Measurements from ENCODE around the gene ZNF292. TPM values are rescaled to one million over a fixed set of nuclear protein-coding genes. Genes with fewer than 3 reads are reported as not detected.
"Not testable (repeated sequence)": the region's sequence is repeated elsewhere in the genome, so short reads cannot be mapped to it uniquely, and the experiment has no call there.

The ZNF292 gene
- total RNA-seq: 50.1 and 51.7 TPM in 2 replicates

DNA sequence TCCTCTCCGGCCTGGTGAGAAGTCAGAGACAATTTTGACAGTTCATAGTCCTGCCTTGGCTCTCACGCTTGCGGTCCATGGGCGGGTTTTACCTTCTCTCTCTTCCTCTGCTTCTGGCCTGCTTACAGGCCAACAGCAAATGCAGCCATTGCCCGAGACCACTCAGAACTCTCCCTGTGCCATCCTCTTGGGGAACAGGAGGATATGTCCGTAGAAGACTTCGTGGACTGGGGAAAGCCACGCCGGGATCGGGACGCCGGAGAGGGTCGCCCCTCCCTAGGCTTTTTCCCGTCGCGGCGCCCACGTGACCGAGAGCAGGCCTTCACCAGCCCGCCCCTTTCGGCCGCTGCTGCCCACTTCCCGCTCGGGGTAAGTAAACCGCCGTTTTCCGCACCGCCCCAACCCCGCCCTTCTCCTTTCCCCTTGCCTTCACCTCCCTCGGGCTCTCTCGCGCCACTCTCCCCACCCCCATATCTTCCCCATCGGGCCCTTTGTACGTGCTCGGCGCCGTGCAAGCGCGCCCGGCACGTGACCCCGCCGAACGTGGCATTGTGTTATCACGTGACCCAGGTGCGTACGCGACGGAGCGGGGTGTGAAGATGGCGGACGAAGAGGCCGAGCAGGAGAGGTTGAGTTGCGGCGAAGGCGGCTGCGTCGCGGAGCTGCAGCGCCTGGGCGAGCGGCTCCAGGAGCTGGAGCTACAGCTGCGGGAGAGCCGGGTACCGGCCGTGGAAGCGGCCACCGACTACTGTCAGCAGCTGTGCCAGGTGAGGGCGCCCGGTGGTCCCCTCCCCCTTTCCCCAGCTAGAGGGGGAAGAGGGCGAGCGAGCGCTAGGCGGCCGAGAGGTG is at the start of gene ZNF292:
ZNF292 (plus strand) TSS at position 573 of the 849 bp plus-strand sequence; CDS start at position 600, 27 bp downstream.
- intact Hi-C loops (cut with micrococcal nuclease): loop anchor here (1.0 to 5.0 kb wide), 12 partner anchors 27 to 1926 kb away; partner anchors contain the start of genes AKIRIN2, ORC3, PNRC1 and RNGTT
- peaks cover 7% of the 10 kb centered on the region for H3K36me3 Mint-ChIP-seq (ENCODE audit: low read depth)
- peak within 1 kb of the TSS; percentile 93 for H3K4me3 Mint-ChIP-seq
- peak within 1 kb of the TSS; percentile 98 for H3K27ac Mint-ChIP-seq
- no peaks in the 10 kb centered on the region for H3K9me3 Mint-ChIP-seq
- peak; percentile 97 for DNase-seq (ENCODE audit: low spot score)
- H3K4me1 Mint-ChIP-seq (ENCODE audit: low read depth): peaks cover 50% of the 10 kb centered on the region
- H3K27me3 Mint-ChIP-seq (ENCODE audit: insufficient read depth): no peaks in the 10 kb centered on the region

DNA sequence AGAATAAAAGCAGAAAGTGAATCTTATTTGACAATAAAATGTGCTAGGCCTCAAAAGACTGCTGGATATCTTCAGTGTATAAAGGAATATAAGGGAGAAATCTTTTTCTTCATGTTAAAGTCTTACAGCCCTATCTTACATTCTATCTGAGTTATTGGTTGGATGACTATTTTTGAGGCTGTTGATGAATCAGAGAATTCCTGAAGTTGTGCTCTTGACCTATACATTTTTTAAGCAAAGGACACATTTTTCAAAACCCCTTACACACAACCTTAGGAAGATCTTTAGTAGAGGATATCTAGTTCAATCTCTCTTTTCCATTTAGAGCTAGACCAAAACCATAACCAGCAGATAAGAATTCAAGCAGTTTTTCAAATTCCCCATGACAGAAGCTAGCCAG is 49.5 kb upstream of the ZNF292 start:
- no peaks in the 10 kb centered on the region for H3K4me1 Mint-ChIP-seq (ENCODE audit: low read depth)
- DNase-seq (ENCODE audit: low spot score): no peak
- no peaks in the 10 kb centered on the region for H3K36me3 Mint-ChIP-seq (ENCODE audit: low read depth)
- H3K9me3 Mint-ChIP-seq: no peaks in the 10 kb centered on the region
- H3K27me3 Mint-ChIP-seq (ENCODE audit: insufficient read depth): peaks cover 8% of the 10 kb centered on the region
- no peak overlapping the region for H3K4me3 Mint-ChIP-seq
- intact Hi-C loops (cut with micrococcal nuclease): no loop called here
- no peak overlapping the region for H3K27ac Mint-ChIP-seq

DNA sequence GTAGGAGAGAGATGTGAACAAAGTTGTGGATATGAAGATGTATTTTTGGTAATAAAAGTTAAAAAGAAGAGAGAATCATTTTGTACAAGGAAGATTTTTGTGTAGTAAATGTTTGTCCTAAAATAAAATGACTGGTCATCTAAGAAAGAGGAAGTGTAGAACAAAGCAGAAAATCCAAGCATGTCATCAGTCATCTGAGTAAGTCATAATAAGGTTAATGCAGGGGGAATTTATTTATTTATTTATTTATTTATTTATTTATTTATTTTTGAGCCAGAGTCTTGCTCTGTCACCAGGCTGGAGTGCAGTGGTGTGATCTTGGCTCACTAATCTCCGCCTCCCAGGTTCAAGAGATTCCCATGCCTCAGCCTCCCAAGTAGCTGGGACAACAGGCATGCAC is 44.7 kb upstream of the ZNF292 start:
- DNase-seq (ENCODE audit: low spot score): no peak
- no peak overlapping the region for H3K27ac Mint-ChIP-seq
- no peaks in the 10 kb centered on the region for H3K9me3 Mint-ChIP-seq
- no peak overlapping the region for H3K4me3 Mint-ChIP-seq
- intact Hi-C loops (cut with micrococcal nuclease): no loop called here
- H3K4me1 Mint-ChIP-seq (ENCODE audit: low read depth): no peaks in the 10 kb centered on the region
- H3K27me3 Mint-ChIP-seq (ENCODE audit: insufficient read depth): peaks cover 22% of the 10 kb centered on the region
- H3K36me3 Mint-ChIP-seq (ENCODE audit: low read depth): no peaks in the 10 kb centered on the region

DNA sequence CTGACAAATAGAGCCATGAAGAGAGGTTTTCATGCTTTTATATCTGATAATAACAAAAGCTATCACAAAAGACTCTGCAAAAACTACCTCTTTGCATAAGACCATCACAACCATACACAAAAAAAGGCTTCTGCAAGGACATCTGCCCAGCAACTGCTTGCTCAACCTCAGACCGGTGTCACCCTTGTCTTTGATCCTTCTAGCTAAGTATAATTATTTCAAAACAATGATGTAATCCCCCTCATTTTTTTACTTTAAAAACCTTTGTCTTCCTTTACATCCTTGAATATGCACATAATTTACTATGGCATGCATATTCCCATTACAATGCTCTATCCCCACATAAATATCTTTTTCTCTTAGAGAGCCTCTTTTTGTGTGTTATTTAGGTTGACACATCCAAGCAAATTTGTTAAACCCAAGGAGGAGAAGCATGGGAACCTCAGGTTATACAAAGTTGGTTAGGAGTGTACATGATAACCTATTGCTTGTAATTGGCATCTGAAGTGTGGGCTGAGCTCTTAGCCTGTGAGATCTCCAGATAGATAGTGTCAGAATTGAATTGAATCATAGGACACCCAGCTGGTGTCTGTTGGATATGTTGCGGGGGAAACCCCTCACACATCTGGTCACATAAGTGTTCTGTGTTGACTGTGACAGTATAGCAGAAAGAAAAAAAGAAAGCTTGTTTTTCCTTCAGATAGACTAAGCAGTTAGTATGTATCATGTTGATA is 39.8 kb upstream of the ZNF292 start:
- DNase-seq (ENCODE audit: low spot score): no peak
- H3K27ac Mint-ChIP-seq: no peak overlapping the region
- no peak overlapping the region for H3K4me3 Mint-ChIP-seq
- no peaks in the 10 kb centered on the region for H3K36me3 Mint-ChIP-seq (ENCODE audit: low read depth)
- no peaks in the 10 kb centered on the region for H3K9me3 Mint-ChIP-seq
- no peaks in the 10 kb centered on the region for H3K4me1 Mint-ChIP-seq (ENCODE audit: low read depth)
- peaks cover 15% of the 10 kb centered on the region for H3K27me3 Mint-ChIP-seq (ENCODE audit: insufficient read depth)
- intact Hi-C loops (cut with micrococcal nuclease): no loop called here

DNA sequence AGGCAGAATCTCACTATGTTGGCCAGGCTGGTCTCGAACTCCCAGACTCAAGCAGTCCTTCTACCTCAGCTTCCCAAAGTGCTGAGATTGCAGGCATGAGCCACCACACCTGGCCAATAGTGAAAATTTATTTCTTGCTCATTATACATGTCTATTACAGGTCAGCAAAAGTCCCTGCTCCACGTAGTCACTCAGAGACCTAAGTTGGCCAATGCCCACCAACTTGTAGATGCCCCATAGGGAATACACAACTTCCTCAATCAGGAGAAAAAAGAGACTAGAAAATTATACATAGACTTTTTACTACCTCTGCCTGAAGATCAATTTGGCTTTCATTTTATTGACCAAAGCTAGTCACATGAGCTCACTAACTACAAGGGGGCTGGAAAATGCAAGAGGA is 38.4 kb upstream of the ZNF292 start:
- intact Hi-C loops (cut with micrococcal nuclease): no loop called here
- Mint-ChIP-seq H3K4me3 (no peak overlapping the region), H3K4me1 (ENCODE audit: low read depth) (no peaks in the 10 kb centered on the region), H3K27ac (no peak overlapping the region), H3K36me3 (ENCODE audit: low read depth) (no peaks in the 10 kb centered on the region), H3K27me3 (ENCODE audit: insufficient read depth) (peaks cover 11% of the 10 kb centered on the region), H3K9me3 (no peaks in the 10 kb centered on the region)
- DNase-seq (ENCODE audit: low spot score): no peak

DNA sequence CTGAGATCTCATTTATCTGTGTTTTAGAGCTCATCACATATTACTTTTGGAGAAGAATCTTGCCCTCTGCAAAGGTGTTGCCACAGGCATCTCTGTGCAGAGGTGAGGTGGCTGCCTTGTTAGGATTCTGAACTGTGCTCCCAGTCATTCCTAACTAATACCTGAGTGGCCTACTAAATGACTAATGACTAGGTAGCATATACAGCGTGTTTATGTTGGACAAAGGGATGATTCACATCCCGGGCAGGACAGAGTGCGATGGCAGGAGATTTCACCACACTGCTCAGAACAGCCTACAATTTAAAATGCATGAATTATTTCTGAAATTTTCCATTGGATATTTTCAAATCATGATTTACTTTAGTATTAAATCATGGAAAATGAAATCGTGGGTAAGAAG is 37.3 kb upstream of the ZNF292 start:
- Mint-ChIP-seq H3K27ac (no peak overlapping the region), H3K4me1 (ENCODE audit: low read depth) (no peaks in the 10 kb centered on the region), H3K36me3 (ENCODE audit: low read depth) (no peaks in the 10 kb centered on the region), H3K4me3 (no peak overlapping the region), H3K27me3 (ENCODE audit: insufficient read depth) (peaks cover 9% of the 10 kb centered on the region), H3K9me3 (no peaks in the 10 kb centered on the region)
- no peak for DNase-seq (ENCODE audit: low spot score)
- intact Hi-C loops (cut with micrococcal nuclease): no loop called here

DNA sequence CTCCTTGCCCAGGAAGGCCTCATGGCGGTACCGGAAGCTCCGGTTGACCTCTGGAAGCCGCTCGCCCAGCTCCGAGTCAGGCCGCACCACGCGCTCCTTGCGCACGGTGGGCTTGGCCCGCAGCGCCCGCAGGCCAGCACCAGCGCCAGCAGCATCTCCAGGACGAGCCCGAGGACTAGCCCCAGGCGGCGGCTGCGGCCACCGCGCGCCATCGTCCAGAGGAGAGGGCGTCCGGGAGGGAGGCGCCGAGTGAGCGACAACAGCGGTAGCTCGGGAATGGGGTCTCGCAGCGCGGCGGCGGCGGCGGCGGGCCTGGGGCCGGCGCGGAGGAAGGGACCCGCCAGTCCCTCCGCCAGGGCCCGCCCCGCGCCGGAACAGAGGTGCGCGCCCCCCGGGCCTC is 32.9 kb upstream of the ZNF292 start:
- intact Hi-C loops (cut with micrococcal nuclease): no loop called here
- Mint-ChIP-seq H3K27ac (no peak overlapping the region), H3K36me3 (ENCODE audit: low read depth) (no peaks in the 10 kb centered on the region), H3K4me3 (no peak overlapping the region), H3K4me1 (ENCODE audit: low read depth) (no peaks in the 10 kb centered on the region), H3K9me3 (no peaks in the 10 kb centered on the region), H3K27me3 (ENCODE audit: insufficient read depth) (peaks cover 5% of the 10 kb centered on the region)
- no peak for DNase-seq (ENCODE audit: low spot score)

DNA sequence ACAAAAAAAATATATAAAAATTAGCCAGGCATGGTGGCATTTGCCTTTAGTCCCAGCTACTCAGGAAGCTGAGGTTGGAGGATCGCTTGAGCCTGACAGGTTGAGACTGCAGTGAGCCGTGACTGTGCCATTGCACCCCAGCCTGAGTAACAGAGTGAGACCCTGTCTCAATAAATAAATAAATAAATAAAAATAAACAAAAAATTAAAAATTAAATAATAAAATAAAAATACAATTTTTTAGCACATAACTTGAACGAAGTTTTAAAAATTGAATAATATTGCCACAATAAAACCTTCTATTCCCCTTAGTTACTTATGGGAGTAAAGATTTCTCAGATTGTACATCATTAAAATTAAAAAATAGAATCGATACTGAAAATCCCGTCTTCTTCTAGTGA is 31.3 kb upstream of the ZNF292 start:
- intact Hi-C loops (cut with micrococcal nuclease): no loop called here
- H3K4me3 Mint-ChIP-seq: no peak overlapping the region

DNA sequence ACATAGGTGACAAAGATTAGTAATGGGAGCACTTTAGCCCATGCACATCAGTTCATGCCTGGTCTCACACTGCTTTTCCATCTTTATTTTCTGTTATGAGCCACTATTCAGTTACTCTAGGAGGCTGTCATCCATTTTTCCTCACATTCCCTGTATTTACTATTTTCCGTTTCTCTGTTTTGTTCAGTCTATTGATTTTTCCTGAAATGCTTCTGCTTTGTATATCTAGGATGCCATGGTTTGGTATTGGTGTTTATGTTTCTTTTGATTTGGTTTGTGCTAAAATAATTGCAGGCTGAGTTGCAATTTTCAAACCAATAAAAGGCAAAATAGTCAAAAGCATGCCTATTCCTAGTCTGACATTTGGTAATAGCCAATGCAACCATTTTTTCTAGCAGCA is 28.9 kb upstream of the ZNF292 start:
- H3K4me1 Mint-ChIP-seq (ENCODE audit: low read depth): no peaks in the 10 kb centered on the region
- no peak overlapping the region for H3K27ac Mint-ChIP-seq
- peaks cover 5% of the 10 kb centered on the region for H3K27me3 Mint-ChIP-seq (ENCODE audit: insufficient read depth)
- intact Hi-C loops (cut with micrococcal nuclease): no loop called here
- DNase-seq (ENCODE audit: low spot score): no peak
- no peaks in the 10 kb centered on the region for H3K9me3 Mint-ChIP-seq
- no peaks in the 10 kb centered on the region for H3K36me3 Mint-ChIP-seq (ENCODE audit: low read depth)
- H3K4me3 Mint-ChIP-seq: no peak overlapping the region

More for the DNA sequence above, 31.3 kb upstream of the ZNF292 start:
- Mint-ChIP-seq H3K27me3 (ENCODE audit: insufficient read depth) (peaks cover 5% of the 10 kb centered on the region), H3K9me3 (no peaks in the 10 kb centered on the region), H3K36me3 (ENCODE audit: low read depth) (no peaks in the 10 kb centered on the region), H3K27ac (no peak overlapping the region), H3K4me1 (ENCODE audit: low read depth) (no peaks in the 10 kb centered on the region)
- no peak for DNase-seq (ENCODE audit: low spot score)

DNA sequence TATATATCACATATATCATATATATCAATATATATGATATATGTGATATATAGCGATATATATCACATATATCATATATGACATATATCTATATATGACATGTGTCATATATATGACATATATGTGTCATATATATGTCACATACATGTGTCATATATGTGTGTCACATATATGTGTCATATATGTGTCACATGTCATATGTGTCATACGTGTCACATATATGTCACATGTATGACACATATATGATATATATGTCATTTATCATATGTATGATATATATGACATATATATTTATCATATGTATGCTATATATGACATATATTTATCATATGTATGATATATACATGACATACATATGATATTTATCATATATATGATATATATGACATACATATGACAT is 27.6 kb upstream of the ZNF292 start:
- Mint-ChIP-seq H3K4me3 (no peak overlapping the region), H3K4me1 (ENCODE audit: low read depth) (no peaks in the 10 kb centered on the region), H3K36me3 (ENCODE audit: low read depth) (no peaks in the 10 kb centered on the region), H3K27ac (no peak overlapping the region), H3K27me3 (ENCODE audit: insufficient read depth) (peaks cover 5% of the 10 kb centered on the region), H3K9me3 (no peaks in the 10 kb centered on the region)
- no peak for DNase-seq (ENCODE audit: low spot score)
- intact Hi-C loops (cut with micrococcal nuclease): no loop called here

DNA sequence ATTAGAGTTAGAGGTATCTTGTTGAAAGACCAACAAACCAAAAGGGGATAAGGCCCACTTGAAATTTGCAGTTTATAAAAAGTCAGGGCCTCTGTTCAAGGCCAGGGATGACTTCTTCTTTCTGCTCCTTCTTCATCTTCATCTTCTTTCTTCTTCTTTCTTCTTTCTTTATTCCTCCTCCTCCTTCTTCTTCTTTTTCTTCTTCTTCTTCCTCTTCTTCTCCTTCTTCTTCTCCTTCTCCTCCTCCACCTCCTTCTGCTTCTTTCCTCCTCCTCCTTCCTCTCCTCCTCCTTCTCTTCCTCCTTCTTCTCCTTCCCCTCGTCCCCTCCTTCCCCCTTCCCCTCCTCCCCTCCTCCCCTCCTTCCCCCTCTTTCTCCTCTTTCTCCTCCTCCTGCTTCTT is 18.4 kb upstream of the ZNF292 start:
- Mint-ChIP-seq H3K27me3 (ENCODE audit: insufficient read depth) (peaks cover 34% of the 10 kb centered on the region), H3K9me3 (no peaks in the 10 kb centered on the region)

DNA sequence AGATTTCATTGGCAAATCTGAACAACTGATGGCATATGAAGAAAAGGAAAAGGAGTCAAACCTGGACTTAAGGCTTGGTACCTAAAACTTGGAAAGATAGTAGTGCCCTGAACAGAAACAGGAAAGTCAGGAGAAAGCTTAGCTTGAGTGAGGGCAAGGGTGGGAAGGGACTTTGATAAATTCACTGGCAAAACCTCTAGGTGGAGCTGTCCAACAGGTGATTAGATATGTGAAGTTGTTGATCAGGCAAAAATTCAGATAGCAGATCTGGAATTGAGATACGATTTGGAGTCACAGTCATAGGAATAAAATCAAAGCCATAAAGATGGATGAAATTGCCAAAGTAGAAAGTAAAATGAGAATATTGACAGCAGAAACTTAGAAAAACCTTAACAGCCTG is 16.1 kb upstream of the ZNF292 start:
- H3K36me3 Mint-ChIP-seq (ENCODE audit: low read depth): no peaks in the 10 kb centered on the region
- H3K27me3 Mint-ChIP-seq (ENCODE audit: insufficient read depth): peaks cover 49% of the 10 kb centered on the region
- no peak overlapping the region for H3K27ac Mint-ChIP-seq
- intact Hi-C loops (cut with micrococcal nuclease): loop anchor here (1.0 to 10.0 kb wide), 3 partner anchors 98 to 696 kb away; no protein-coding TSS in a partner anchor
- H3K4me3 Mint-ChIP-seq: no peak overlapping the region
- H3K9me3 Mint-ChIP-seq: no peaks in the 10 kb centered on the region
- peak; percentile 14 for DNase-seq (ENCODE audit: low spot score)
- H3K4me1 Mint-ChIP-seq (ENCODE audit: low read depth): peaks cover 6% of the 10 kb centered on the region

More for the DNA sequence above, 18.4 kb upstream of the ZNF292 start:
- no peak overlapping the region for H3K4me3 Mint-ChIP-seq
- intact Hi-C loops (cut with micrococcal nuclease): loop anchor here (10.0 kb wide), 1 partner anchor 698 kb away; no protein-coding TSS in a partner anchor
- DNase-seq (ENCODE audit: low spot score): no peak
- H3K27ac Mint-ChIP-seq: no peak overlapping the region
- H3K4me1 Mint-ChIP-seq (ENCODE audit: low read depth): peaks cover 6% of the 10 kb centered on the region
- no peaks in the 10 kb centered on the region for H3K36me3 Mint-ChIP-seq (ENCODE audit: low read depth)

DNA sequence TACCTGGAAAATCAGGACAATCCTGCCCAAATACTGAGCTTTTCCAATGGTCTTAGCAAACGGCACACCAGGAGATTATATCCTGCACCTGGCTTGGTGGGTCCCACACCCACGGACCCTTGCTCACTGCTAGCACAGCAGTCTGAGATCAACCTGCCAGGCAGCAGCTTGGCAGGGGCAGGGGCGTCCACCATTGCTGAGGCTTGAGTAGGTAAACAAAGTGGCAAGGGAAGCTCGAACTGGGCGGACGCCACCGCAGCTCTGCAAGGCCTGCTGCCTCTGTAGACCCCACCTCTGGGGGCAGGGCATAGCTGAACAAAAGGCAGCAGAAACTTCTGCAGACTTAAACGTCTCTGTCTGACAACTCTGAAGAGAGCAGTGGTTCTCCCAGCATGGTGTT is 15.4 kb upstream of the ZNF292 start:
- intact Hi-C loops (cut with micrococcal nuclease): loop anchor here (1.0 to 10.0 kb wide), 3 partner anchors 97 to 695 kb away; no protein-coding TSS in a partner anchor
- H3K4me1 Mint-ChIP-seq (ENCODE audit: low read depth); DNase-seq (ENCODE audit: low spot score); H3K36me3 Mint-ChIP-seq (ENCODE audit: low read depth); H3K27ac Mint-ChIP-seq; H3K9me3 Mint-ChIP-seq; H3K4me3 Mint-ChIP-seq: not testable (repeated sequence)
- peaks cover 51% of the 10 kb centered on the region for H3K27me3 Mint-ChIP-seq (ENCODE audit: insufficient read depth)

All from activated T-helper 1 cell treated with anti-CD3 and anti-CD28 coated beads, Interleukin-12 subunit alpha, Interleukin-12 subunit beta, Interleukin-2, Interleukin-4 antibody, amounts not matched to agents 30 ng/mL and 10 ng/mL and 1 ng/mL, durations not matched to agents 14 hours and 24 hours and 36 hours (primary cell).